ENCODE measurements around the gene STAC.

DNA sequence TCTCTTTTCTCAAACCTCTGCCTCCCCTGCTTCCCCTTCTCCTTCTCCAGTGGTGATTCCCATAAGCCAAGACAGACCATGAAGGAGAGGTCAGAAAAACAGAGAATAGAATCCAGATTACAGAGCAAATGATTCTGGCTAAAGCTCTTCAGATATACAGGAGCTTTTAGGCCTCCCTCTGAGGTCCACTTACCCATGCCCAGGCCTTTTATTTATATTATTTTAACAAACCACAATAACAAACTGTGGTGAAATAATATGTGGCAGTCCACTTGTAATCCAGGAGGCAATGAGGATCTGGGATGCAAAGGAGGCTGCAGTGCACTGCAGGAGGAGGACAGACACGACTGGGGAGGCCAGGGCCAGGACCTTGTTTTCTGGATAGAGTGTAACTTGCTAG, 104.1 kb downstream of the STAC start:
- TF ChIP-seq PPARA (CRISPR knock-in tag; IDR thresholded peaks at IDR 0.05; ENCODE audit: borderline replicate concordance), result no peak
- TF ChIP-seq, protein P1, sequence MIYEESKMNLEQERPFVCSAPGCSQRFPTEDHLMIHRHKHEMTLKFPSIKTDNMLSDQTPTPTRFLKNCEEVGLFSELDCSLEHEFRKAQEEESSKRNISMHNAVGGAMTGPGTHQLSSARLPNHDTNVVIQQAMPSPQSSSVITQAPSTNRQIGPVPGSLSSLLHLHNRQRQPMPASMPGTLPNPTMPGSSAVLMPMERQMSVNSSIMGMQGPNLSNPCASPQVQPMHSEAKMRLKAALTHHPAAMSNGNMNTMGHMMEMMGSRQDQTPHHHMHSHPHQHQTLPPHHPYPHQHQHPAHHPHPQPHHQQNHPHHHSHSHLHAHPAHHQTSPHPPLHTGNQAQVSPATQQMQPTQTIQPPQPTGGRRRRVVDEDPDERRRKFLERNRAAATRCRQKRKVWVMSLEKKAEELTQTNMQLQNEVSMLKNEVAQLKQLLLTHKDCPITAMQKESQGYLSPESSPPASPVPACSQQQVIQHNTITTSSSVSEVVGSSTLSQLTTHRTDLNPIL (CRISPR knock-in tag; IDR thresholded peaks at IDR 0.05; ENCODE audit: low read depth), result no peak
- TF ChIP-seq ZFP3 (CRISPR knock-in tag; IDR thresholded peaks at IDR 0.05), result no peak
- TF ChIP-seq, protein P2, sequence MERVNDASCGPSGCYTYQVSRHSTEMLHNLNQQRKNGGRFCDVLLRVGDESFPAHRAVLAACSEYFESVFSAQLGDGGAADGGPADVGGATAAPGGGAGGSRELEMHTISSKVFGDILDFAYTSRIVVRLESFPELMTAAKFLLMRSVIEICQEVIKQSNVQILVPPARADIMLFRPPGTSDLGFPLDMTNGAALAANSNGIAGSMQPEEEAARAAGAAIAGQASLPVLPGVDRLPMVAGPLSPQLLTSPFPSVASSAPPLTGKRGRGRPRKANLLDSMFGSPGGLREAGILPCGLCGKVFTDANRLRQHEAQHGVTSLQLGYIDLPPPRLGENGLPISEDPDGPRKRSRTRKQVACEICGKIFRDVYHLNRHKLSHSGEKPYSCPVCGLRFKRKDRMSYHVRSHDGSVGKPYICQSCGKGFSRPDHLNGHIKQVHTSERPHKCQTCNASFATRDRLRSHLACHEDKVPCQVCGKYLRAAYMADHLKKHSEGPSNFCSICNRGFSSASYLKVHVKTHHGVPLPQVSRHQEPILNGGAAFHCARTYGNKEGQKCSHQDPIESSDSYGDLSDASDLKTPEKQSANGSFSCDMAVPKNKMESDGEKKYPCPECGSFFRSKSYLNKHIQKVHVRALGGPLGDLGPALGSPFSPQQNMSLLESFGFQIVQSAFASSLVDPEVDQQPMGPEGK (CRISPR knock-in tag; IDR thresholded peaks at IDR 0.05; ENCODE audit: borderline replicate concordance), result no peak
- no peak for TF ChIP-seq ZNF565 (CRISPR knock-in tag; conservative IDR thresholded peaks at IDR 0.05; ENCODE audit: low read depth)
- TF ChIP-seq, protein P3, sequence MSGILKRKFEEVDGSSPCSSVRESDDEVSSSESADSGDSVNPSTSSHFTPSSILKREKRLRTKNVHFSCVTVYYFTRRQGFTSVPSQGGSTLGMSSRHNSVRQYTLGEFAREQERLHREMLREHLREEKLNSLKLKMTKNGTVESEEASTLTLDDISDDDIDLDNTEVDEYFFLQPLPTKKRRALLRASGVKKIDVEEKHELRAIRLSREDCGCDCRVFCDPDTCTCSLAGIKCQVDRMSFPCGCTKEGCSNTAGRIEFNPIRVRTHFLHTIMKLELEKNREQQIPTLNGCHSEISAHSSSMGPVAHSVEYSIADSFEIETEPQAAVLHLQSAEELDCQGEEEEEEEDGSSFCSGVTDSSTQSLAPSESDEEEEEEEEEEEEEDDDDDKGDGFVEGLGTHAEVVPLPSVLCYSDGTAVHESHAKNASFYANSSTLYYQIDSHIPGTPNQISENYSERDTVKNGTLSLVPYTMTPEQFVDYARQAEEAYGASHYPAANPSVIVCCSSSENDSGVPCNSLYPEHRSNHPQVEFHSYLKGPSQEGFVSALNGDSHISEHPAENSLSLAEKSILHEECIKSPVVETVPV (CRISPR knock-in tag; IDR thresholded peaks at IDR 0.05), result no peak
- no peak for TF ChIP-seq ZFP30 (CRISPR knock-in tag; IDR thresholded peaks at IDR 0.05)
- TF ChIP-seq SNAI2 (CRISPR knock-in tag; IDR thresholded peaks at IDR 0.05), result no peak
- no peak for TF ChIP-seq BACH2 (CRISPR knock-in tag; IDR thresholded peaks at IDR 0.05; ENCODE audit: borderline replicate concordance)
- TF ChIP-seq ZNF8 (CRISPR knock-in tag; IDR thresholded peaks at IDR 0.05), result no peak

All from SK-N-SH treated with all-trans-retinoic acid at 6 μM for 48 hours (cell line).